ENCODE results near the gene LY9. TPM values are rescaled to one million over a fixed set of nuclear protein-coding genes. Genes with fewer than 3 reads are reported as not detected.

LY9 gene
- total and polyA plus RNA-seq, 9 of the 15 experiments (the other 6 are each of a cell fraction or from before 2014, with no cell fraction given) = not detected

- TF ChIP-seq MBD1 (CRISPR knock-in tag; IDR thresholded peaks at IDR 0.05) = no peak
- TF ChIP-seq ELK1 (CRISPR knock-in tag; IDR thresholded peaks at IDR 0.05) = no peak
- TF ChIP-seq GTF2A2 (tag; IDR thresholded peaks at IDR 0.05) = no peak
Measured at GRCh38 chr1:160778976-160779375, 17.0 kb upstream of the LY9 start (continued).

- 17% methylated on average over 18 of the region's 18 CpGs for WGBS (ENCODE audit: insufficient coverage, low coverage, missing lambda C conversion rate)
- 0 out of 2 replicates have a peak, but pooled peaks cover 2% of the 10 kb centered on the region for H4K20me1 ChIP-seq (replicated peaks; ENCODE audit: control insufficient read depth, insufficient read depth, low read length)
- H3K36me3 ChIP-seq (ENCODE audit: control insufficient read depth, insufficient read depth, low read length) = no peaks in the 10 kb centered on the region
- CTCF ChIA-PET (ENCODE audit: low intra/inter-chr PET ratio) = no interaction called here
- intact Hi-C loops (cut with micrococcal nuclease) = loop anchor here (1.0 kb wide), 1 partner anchor 50 kb away; no protein-coding TSS in a partner anchor
- H3K27ac ChIP-seq (ENCODE audit: extremely low read depth, low read depth, low read length) = no peak overlapping the region
- H3K9ac ChIP-seq (ENCODE audit: insufficient read depth in 1 of 2, low read depth in 2 of 2, low read length in 2 of 2) = no peak overlapping the region
- peaks cover 0 to 21% of the 10 kb centered on the region in 2 experiments; a peak in 1 of 5 replicates for H3K27me3 ChIP-seq (ENCODE audit: control insufficient read depth in 2 of 2, insufficient read depth in 2 of 2, low read length in 2 of 2)
- POLR2A ChIA-PET = interaction anchor here (1.1 kb wide), 1 partner anchor 17 kb away, joined by 3 read pairs; the partner anchor contains the start of gene LY9
- ATAC-seq (peak; percentile 97), DNase-seq (ENCODE audit: extremely low read depth in 1 of 4, low spot score in 3 of 4) (peak; percentile 69 to 75 (median 72)), FAIRE-seq (peak; percentile 90)
- no peak overlapping the region for H2AFZ ChIP-seq (ENCODE audit: low read depth, low read length)
- no peaks in the 10 kb centered on the region for H3K9me3 ChIP-seq (replicated peaks; ENCODE audit: control insufficient read depth, insufficient read depth, low read depth, low read length)
- BruUV-seq (replicated peaks) = no TSS peak
- H3K79me2 ChIP-seq (ENCODE audit: control insufficient read depth, insufficient read depth, low read length) = no peaks in the 10 kb centered on the region
- H3K4me1 ChIP-seq (replicated peaks in 1 of 2; ENCODE audit: control insufficient read depth in 2 of 2, insufficient read depth in 2 of 2, low read length in 2 of 2) = no peaks in the 10 kb centered on the region
- in situ Hi-C loops (cut with MboI) = no loop called here
- no peak overlapping the region for H3K4me3 ChIP-seq
- no peak overlapping the region for H3K4me2 ChIP-seq (ENCODE audit: insufficient read depth, low read length)
- no peaks in the 10 kb centered on the region for H3K9me1 ChIP-seq (ENCODE audit: control insufficient read depth, insufficient read depth, low read length)
- TF ChIP-seq SMARCA5 (IDR thresholded peaks at IDR 0.05) (no peak), ZNF586 (CRISPR knock-in tag; conservative IDR thresholded peaks at IDR 0.05) (no peak), RAD21 (CRISPR knock-in tag; conservative IDR thresholded peaks at IDR 0.05 in 1 of 2, IDR thresholded peaks at IDR 0.05 in 1 of 2) (peak; percentile 14 to 65; a peak in 2 of 4 replicates), REST (IDR thresholded peaks at IDR 0.05; ENCODE audit: borderline replicate concordance) (peak; percentile 32; the same call in 1 of the 2 replicates), REST (CRISPR knock-in tag; IDR thresholded peaks at IDR 0.05; ENCODE audit: low read depth) (no peak)
Measured at GRCh38 chr1:160779626-160780397, 16.2 kb upstream of the LY9 start.

Measured in K562 (cell line).